Muscle of leg (tissue), 11 donors: ENCODE measurements around the gene TSACC. TPM values are rescaled to one million over a fixed set of nuclear protein-coding genes. Genes with fewer than 3 reads are reported as not detected.

Source experiments
- DNase-seq: peaks from one replicate; pipeline ENCODE4 v3.0.0; 2013
- H3K27ac ChIP-seq: one replicate; pipeline ENCODE4 v1.5.1; 2013; ENCODE audit warnings: mild to moderate bottlenecking, low read length, control low read depth
- H3K27me3 ChIP-seq: one replicate; pipeline ENCODE4 v1.6.1; 2013; ENCODE audit warnings: low read length; ENCODE audit not compliant: control insufficient read depth, insufficient read depth
- H3K36me3 ChIP-seq: one replicate; pipeline ENCODE4 v1.6.1; 2013; ENCODE audit warnings: low read length; ENCODE audit not compliant: control insufficient read depth, insufficient read depth
- H3K4me1 ChIP-seq: one replicate; pipeline ENCODE4 v1.6.1; 2013; ENCODE audit warnings: low read length; ENCODE audit not compliant: control insufficient read depth, insufficient read depth
- H3K4me3 ChIP-seq: one replicate; pipeline ENCODE4 v1.5.1; 2013; ENCODE audit warnings: low read length, control low read depth
- H3K9me3 ChIP-seq: replicated peaks from 2 replicates; pipeline ENCODE4 v1.6.1; 2013; ENCODE audit warnings: low read depth, low read length; ENCODE audit not compliant: control insufficient read depth
- WGBS: methylation state at CpG from one replicate; pipeline ENCODE4 v1.1.5; 2013; ENCODE audit warnings: missing lambda C conversion rate; ENCODE audit not compliant: insufficient coverage; 5-methylcytosine and 5-hydroxymethylcytosine counted together
- polyA plus RNA-seq, 8 donors: library from polyadenylated mRNA; unstranded; fragments of 120-200 nt; gene quantifications; one replicate each; pipeline versions ENCODE4 v1.2.1 to v1.2.3, GENCODE V29; 2013; ENCODE audit warnings: inconsistent platforms in 1 of 8, low replicate concordance in 1 of 8; ENCODE audit not compliant: insufficient read length in 8 of 8, insufficient read depth in 1 of 8
- total RNA-seq: library from RNA; stranded (reverse); fragments of 120-200 nt; gene quantifications from one replicate; pipeline ENCODE4 v1.2.4, GENCODE V29; 2013

The TSACC gene
- total and polyA plus RNA-seq, 9 donors: 0.20 to 1.5 (median 0.53) TPM

DNA sequence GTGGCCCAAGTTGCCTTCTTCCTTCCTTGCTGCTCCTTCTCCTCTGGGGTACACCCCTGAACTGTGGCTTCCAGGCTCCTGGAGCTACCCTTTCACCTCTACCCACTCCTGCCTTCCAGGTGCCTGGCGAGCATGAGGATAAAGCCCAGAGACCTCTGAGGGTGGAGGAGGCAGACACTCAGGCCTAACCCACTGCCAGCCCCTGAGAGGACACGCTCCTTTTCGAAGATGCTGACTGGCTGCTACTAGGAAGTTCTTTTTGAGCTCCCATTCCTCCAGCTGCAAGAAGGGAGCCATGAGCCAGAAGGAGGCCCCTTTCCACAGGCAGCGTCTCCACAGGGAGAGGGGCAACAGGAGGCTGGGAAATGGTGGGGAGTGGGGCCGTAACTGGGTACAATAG is 46.3 kb downstream of the TSACC start:
- no peak for DNase-seq
- no peaks in the 10 kb centered on the region for H3K9me3 ChIP-seq
- H3K36me3 ChIP-seq: no peaks in the 10 kb centered on the region
- no peak overlapping the region for H3K27ac ChIP-seq
- H3K4me3 ChIP-seq: no peak overlapping the region
- H3K27me3 ChIP-seq: peaks cover 47% of the 10 kb centered on the region
- whole genome bisulfite sequencing: 60% methylated on average over 3 of the region's 5 CpGs
- H3K4me1 ChIP-seq: peaks cover 10% of the 10 kb centered on the region

DNA sequence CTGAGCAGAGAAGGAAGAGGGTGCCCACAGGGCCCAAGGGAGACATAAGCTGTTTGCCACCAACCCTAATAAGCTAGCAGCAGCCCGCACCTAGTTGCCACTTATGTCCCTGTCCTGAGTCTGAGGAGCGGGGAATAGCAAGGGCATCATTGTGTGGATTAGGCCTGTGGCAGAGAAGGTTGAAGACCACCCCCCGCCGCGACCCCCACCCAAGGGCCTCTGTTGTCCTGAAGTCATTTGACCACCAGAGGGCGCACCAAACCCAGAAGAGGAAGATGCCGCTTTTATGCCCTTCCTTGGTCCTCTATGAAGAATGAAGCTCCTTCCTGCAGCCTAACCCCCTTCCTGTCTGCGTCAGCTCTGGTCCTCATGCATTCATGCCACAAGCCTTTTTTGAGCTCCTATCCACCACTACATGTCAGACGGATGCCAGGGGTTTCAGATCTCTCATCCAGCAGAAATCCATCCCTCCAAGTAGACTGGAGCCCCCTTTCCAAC is 47.3 kb downstream of the TSACC start:
- peak; percentile 67 for DNase-seq
- H3K9me3 ChIP-seq: no peaks in the 10 kb centered on the region
- no peaks in the 10 kb centered on the region for H3K36me3 ChIP-seq
- no peak overlapping the region for H3K27ac ChIP-seq
- peaks cover 10% of the 10 kb centered on the region for H3K4me1 ChIP-seq
- 4% methylated on average over 7 of the region's 9 CpGs for WGBS
- no peak overlapping the region for H3K4me3 ChIP-seq
- H3K27me3 ChIP-seq: peaks cover 56% of the 10 kb centered on the region

DNA sequence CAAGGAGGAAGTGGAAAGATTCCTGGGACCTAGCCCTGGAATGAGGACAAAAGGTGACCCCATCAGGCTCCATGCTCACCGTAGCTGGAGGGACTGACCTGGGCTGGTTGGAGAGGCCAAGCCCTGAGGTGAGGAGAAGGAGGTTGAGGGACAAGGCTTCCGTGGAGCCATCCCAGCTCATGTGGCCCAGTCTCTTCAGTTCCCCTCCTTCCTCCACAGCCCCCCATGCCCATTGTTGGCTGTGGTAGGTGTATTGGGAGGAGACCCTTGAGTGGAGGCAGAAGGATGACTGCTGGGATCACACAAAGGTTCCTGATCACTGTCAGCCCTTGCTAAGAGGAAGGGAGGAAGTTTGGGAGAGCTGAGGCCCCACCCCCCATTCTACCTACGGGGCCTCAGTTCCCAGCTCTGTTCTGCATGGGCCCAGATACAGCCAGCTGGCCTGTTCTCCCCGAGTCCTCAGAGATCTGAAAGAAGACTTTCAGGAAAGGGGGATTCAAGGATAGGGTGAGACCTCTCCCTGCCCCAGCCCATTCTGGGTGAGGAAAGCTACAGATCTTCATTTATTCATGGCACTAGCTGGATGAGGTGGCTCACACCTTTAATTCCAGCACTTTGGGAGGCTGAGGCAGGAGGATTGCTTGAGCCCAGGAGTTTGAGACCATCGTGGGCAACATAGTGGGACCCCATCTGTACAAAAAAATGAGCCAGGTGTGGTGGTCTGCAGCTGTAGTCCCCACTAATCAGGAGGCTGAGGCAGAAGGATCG is 48.0 kb downstream of the TSACC start:
- no peak for DNase-seq
- no peak overlapping the region for H3K4me3 ChIP-seq
- H3K27me3 ChIP-seq: peaks cover 63% of the 10 kb centered on the region
- no peaks in the 10 kb centered on the region for H3K9me3 ChIP-seq
- 70% methylated on average over 2 of the region's 6 CpGs for WGBS
- H3K4me1 ChIP-seq: peaks cover 10% of the 10 kb centered on the region
- H3K36me3 ChIP-seq: no peaks in the 10 kb centered on the region
- no peak overlapping the region for H3K27ac ChIP-seq

DNA sequence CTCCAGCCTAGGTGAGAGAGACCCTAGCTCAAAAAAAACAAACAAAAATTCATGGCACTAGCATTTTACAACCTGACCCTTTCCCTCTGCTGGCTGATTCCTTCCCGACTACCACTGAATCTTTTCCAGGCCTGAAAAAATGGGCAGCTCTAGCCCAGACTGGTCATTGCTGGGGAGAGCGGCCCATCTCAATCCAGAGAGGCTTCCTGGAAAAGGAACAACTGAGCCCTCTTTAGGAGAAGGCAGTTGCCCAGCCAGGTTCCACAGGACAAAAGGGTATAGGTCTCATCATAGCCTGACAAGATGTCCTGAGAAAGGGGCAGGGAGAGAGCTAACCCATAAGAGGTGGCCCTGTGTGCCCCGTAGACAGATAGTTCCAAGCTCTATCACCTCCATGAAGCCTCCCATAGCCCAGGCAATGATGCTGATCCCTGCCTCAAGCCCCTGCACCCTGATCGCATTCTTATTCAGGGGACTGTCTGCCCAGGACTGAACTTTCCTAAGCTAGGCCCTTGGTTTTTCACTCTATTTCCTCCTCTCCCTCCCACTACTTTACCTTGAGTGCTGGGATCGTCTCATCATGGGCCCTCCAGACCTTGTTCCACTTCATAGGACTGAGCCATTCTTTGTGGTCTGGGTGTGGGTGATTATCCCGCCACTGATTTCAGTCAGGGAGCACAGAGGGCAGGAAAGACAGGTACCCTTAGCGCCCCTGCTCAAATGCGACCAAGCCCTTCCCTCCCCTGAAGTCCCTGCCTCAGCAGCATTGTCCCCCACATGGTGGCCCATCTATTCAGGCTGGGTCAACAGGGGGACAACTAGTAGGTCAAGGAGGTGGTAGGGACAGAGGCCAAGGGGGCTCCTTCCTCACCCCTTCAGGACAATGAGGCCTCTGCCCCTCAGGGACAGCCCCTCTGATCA is 48.9 kb downstream of the TSACC start:
- Histone ChIP-seq H3K27ac (no peak overlapping the region), H3K4me3 (no peak overlapping the region), H3K36me3 (no peaks in the 10 kb centered on the region), H3K9me3 (no peaks in the 10 kb centered on the region), H3K4me1 (peaks cover 10% of the 10 kb centered on the region), H3K27me3 (peaks cover 69% of the 10 kb centered on the region)
- DNase-seq: no peak
- WGBS: 85% methylated on average over 4 of the region's 8 CpGs

DNA sequence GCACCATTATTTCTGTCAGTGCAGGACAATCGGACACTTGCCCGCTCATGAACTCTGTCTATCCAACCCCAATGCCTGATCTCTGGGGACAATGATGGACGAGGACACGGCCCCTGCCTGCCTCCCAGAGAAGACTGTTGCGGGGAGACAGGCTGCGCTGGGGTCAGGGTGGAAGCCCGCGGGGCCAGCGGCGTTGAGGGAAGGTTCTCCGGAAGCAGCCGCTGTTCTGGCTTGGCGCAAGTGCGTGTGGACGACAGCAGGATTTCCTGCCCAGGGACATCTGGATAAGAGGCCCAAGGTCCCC is 49.5 kb downstream of the TSACC start:
- WGBS: 17% methylated on average over 13 of the region's 15 CpGs
- peak overlapping the region; percentile 25 for H3K4me3 ChIP-seq
- peak; percentile 16 for DNase-seq
- H3K36me3 ChIP-seq: no peaks in the 10 kb centered on the region
- H3K4me1 ChIP-seq: peaks cover 10% of the 10 kb centered on the region
- H3K27me3 ChIP-seq: peaks cover 71% of the 10 kb centered on the region
- H3K27ac ChIP-seq: no peak overlapping the region
- H3K9me3 ChIP-seq: no peaks in the 10 kb centered on the region

DNA sequence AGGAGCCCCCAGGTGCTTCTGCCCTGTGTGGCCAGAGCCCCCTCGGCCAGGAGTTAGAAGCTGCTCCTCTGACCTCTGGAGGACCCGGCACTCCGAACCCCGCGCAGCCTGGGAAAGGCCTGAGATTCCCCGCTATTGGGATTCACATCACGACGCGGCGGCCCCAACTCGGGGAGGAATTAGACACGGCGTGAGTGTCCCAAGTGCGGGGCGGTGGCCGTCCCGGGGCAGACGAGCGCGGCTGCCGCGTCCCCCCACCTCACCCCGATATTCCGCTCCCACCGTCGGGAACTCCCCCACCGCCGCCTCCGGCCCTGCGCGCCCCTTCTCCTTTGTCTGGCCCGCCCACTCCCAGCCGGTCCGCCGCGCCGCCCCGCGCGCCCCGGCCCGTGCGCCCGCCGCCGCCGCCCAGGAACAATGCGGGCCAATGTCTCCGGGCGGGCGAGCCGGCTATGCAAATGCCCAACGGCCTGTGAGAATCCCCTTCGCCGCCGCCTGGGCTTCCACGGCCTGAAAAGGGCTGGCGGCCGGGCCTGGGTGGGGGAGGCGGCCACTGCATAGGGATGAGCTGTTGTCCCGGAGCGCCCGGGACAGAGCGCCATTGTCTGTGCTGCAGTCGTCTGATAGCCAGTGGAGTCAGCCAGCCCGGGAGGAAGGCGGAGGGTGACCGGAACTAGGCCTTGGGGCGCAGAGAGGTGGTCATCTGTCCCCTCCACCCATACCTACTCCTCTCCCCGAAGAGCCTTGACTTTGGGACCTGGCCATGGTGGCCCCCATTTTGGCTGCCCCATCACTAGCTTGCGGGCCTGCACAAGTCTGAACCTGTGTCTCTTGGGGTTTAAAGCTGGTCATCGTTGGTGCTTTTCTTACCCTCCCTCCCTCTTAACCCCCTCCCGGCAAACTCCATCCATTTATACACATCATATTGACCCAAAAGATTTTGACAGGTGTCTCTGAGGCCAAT is 50.1 kb downstream of the TSACC start:
- Histone ChIP-seq H3K4me1 (peaks cover 10% of the 10 kb centered on the region), H3K9me3 (no peaks in the 10 kb centered on the region), H3K4me3 (peak overlapping the region; percentile 25), H3K36me3 (no peaks in the 10 kb centered on the region), H3K27ac (no peak overlapping the region), H3K27me3 (peaks cover 74% of the 10 kb centered on the region)
- no peak for DNase-seq
- WGBS: 3% methylated on average over 67 of the region's 73 CpGs

DNA sequence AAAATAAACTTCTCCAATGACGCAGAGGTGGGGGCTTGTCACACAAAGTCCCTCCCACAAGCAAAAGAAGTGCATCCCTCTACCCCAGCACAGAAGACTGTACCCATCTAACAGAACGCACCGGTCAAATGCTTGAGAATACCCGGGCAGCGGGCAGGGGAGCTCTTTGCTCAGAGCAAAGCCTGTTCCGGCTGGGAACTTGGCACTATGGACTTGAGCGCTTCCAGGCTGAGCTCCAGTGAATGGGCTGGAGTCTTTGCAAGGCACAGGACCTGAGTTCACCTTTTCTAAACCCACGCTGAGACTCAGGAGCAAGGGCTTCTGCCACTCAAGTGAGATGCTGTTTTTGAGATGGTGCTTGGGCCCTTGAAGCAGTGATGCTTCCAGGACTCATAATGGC is 51.0 kb downstream of the TSACC start:
- Histone ChIP-seq H3K4me3 (no peak overlapping the region), H3K36me3 (no peaks in the 10 kb centered on the region), H3K27me3 (peaks cover 77% of the 10 kb centered on the region), H3K9me3 (no peaks in the 10 kb centered on the region), H3K4me1 (peaks cover 10% of the 10 kb centered on the region), H3K27ac (no peak overlapping the region)
- DNase-seq: no peak
- WGBS: 91% methylated on average over 8 of the region's 8 CpGs

DNA sequence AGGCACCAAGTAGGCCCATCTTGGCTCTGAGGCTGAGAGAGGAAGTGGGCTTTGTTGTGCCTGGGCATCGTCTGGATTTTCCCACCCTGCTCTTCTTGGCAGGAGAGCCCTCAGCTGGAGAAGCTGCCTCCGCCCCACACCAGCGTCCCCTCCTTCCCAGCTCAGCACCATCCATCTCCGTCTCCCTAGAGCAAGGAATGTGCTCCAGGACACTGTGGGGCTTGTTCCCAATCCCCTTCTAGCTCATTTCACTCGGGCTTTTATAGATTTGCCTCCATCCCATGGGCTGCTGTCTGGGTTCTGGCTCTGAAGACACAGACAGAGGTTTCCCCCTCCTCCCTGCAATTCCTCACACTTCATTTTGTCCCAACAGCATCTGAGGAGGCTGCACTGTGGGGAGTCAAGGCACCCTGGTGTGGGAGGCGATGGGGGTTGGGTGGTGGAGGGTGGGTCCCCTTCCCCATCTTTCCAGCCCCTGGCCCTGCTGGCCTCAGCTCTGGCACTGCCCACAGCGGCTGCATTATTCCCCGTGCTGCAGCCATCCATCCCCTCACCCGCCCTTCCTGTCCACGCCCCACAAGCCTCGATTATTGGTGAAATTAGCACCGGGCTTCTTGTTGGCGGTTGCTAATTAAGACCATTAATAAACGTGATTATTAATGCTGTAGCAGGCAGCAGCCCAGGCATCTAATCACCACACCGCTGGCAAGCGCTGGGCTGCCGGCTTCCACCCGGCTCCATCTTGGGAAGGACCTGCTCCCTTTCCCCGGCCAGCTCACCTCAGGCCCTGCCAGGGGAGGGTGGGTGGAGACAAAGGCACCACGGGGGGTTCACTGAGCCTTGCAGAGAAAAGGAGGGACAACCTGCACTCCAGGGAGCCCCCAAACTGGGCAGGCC is 52.4 kb downstream of the TSACC start:
- WGBS: 35% methylated on average over 11 of the region's 20 CpGs
- Histone ChIP-seq H3K27me3 (peaks cover 76% of the 10 kb centered on the region), H3K9me3 (no peaks in the 10 kb centered on the region), H3K27ac (no peak overlapping the region), H3K4me1 (peaks cover 10% of the 10 kb centered on the region), H3K36me3 (no peaks in the 10 kb centered on the region), H3K4me3 (no peak overlapping the region)
- no peak for DNase-seq

DNA sequence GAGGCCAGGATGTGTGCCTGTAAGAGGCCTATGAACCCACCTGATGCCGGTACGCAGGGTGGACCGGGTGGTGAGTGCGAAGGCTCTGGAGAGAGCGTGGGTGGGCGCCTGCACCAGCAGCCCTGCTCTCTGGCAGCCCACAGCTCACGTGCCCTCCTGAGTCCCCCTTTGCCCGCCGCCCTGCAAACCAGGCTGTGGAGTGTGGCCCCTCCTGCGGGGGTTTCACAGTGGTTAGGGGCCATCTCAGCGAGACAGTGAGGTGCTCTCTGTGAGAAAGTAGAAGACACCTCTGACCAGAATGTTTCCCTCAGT is 53.0 kb downstream of the TSACC start:
- no peaks in the 10 kb centered on the region for H3K9me3 ChIP-seq
- WGBS: 67% methylated on average over 10 of the region's 11 CpGs
- no peak for DNase-seq
- H3K27ac ChIP-seq: no peak overlapping the region
- no peaks in the 10 kb centered on the region for H3K36me3 ChIP-seq
- H3K4me1 ChIP-seq: peaks cover 10% of the 10 kb centered on the region
- H3K27me3 ChIP-seq: peaks cover 70% of the 10 kb centered on the region
- no peak overlapping the region for H3K4me3 ChIP-seq
